NOMO-1 (cell line): Measurements from ENCODE around the gene GATA2.

Experiments
- DNase-seq, 2 experiments: peaks; one replicate each; lab custom pipeline; 2025; ENCODE audit not compliant: unreplicated experiment in 2 of 2; lab: John Stamatoyannopoulos, UW

GATA2 gene

DNA sequence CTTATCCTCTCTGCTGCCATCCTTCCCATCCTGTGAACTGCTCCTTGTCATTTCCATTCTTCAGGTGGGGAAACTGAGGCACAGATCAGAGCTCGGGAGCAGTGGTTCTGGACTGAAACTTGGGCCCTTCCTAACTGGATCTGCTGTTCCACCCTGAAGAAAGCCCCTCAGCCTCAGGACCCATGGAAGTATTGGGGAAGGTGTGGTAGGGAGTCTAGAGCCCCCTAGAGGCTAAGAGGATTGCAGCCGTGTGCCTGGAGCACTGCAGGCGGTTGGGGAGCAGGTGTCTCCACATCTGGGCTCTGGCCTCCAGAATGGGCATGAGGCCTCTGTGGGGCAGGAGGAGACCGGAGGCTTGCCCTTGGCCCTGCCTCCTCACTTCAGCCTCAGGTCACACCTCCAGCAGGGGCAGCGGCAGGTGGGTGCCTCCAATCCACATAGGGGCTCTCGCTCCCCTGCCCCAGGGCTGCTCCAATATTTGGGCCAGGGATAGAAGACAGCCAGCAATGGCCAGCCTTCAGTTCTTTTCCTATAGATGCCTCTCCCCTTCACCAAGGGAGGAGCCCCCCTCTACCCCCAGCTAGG is 54.4 kb downstream of the GATA2 start:
- DNase-seq, result no peak

DNA sequence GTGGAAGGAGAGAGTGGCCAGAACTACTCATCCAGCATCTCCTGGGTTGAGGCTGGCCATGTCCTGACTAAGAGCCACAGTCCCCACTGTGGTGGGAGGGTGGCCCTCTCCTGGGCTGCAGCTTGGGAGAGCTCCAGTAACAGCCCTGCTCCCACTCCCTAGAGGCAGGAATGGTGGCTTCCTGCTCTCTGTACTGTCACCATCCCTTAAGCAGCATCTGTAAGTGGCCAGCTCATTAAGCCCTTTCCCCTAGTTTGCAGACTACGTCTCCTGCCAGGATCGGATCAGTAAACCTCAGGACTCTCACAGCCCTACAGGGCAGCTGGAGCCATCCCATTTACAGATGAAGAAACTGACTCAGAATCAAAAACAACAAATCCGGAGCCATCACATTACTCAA is 56.8 kb downstream of the GATA2 start:
- no peak for DNase-seq

DNA sequence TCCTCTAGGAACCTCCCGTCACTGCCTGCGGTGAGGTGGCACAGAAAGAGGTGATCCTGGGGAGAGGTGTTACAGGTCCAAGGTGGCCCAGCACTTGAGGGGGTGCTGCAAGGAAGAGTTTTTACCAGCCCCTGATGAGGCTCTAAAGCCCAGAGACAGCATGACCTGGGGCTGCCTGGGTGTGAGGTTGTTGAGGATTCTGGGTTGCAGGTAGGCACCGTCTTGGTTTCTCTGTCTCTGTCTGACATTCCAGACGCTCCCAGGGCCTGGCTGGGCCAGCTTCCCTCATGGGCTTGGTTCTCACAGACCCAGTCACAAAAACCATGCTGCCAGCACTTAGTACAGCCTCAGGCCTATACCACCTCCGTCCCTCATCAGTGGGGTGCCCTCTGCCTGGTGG is 57.4 kb downstream of the GATA2 start:
- DNase-seq, result no peak

DNA sequence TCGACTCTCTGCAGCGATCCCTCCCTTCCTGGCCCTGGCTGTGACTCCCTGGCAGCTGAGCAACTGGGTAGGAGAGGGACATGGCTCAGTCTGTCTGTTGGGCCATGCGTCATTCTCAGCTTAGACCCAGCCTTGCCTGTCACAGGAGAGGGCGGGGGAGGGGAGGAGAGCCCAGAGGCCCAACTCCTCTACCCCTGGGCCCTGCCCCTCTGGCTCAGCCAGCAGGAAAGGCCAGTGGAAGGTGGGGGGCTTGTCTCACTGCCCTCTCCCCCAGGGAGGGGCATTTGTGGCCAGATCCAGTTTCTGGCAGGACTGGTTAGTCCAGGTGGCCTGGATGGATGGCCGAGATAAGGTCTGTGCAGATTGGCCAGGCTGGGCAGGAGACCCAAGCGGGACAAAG is 57.9 kb downstream of the GATA2 start:
- no peak for DNase-seq

DNA sequence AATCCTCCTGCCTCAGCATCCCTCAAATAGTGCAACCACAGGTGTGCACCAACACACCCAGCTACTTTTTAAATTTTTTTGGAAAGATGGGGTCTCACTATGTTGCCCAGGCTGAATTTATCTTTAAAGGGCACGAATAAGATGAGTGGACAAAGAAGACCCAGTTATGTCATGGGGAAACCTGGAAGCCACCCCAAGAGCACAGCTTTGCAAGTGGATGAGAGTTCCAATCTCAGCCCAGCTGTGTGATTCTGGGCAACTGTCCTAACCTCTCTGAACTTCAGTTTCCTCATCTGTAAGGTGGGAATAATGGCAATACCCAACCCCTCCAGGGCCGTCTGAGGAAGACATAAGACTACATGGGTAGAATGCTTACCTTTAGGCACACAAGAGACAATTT is 58.5 kb downstream of the GATA2 start:
- DNase-seq, result no peak

DNA sequence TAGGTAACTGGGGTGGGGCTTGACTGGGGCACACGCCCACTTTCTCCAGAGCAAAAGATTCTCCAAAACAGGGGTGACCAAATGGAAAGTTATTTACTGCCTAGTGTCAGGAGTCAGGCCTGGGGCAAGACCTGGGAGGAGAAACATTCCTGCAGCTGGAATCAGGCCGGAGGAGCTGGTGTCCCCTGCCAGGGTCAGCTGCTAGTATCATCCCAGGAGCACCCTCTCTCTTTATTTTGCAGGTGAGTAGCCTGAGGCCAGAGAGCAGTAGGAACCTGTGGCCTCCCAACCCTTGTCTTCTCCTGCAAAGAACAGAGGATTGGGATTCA is 59.2 kb downstream of the GATA2 start:
- no peak for DNase-seq

DNA sequence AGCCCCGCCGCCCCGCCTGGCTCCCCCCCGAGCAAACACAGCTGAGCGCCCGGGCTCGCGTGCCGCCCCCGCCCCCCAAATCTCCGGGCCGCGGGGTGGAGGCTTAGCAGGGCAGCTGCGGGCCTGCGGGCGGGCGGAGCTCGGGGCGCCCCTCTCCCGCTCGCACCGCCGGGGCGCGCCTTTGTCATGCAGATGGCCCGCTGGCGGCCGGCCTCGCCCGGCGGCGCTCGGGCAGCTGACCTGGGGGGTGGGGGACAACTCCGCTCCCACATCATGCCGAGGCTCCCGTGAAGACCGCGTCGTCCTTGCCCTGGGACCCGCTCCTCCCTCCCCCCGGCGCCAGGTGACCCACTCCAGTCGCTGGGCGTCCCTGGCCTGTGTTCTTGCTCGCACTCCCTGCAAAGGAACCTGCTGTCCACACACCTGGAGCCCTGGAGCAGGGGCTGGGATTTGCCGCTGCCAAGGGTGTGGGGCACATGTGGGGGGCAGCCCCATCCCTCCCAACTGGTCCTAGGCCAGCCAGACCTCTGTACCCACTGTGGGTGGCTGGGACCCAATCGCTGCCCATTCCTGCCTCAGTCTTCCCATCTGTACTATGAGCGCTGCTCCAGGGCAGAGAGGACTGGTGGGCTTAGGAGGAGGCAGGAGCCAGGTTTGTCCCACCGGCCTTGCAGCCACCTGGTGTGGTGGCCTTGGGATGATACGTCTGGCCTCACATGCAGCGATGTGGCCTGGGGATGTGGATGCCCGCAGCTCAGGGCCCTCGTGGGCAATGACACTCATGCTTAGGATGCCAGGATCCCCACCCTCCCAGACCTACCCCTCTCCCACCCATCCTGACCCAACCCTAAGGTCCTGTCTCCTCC is 59.8 kb downstream of the GATA2 start:
- no peak for DNase-seq

DNA sequence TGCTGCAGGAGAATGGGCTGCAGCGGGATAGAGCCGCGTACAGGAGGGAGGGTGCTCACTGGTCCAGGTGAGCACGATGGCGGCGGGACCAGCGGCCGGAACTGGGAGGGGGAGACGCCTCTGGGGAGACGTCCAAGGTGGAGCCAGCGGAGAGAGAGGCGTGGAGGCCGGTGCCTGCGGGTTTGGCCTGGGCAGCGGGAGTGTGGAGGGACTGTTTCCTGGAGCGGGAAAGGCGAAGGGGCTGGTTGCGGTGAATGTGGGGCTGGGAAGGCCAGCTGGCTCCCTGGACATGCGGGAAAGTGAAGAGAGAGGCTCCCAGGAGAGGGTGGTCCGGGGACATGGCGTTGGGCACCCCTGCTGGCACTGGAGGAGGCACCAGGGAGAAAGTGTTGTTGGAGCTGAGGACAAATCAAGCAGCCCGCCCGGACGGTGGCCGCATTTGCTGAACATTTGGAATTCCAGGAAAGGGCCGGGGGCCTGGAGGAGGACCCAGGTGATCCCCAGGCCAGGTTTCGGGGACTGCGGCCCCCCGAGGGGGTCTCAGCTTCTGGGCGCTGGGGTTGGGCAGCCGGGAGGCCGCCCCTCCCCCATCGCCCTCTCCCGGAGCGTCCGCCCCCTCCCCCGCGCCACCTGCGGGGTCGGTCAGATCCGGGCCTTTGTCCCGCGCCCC is 60.6 kb downstream of the GATA2 start:
- no peak for DNase-seq

DNA sequence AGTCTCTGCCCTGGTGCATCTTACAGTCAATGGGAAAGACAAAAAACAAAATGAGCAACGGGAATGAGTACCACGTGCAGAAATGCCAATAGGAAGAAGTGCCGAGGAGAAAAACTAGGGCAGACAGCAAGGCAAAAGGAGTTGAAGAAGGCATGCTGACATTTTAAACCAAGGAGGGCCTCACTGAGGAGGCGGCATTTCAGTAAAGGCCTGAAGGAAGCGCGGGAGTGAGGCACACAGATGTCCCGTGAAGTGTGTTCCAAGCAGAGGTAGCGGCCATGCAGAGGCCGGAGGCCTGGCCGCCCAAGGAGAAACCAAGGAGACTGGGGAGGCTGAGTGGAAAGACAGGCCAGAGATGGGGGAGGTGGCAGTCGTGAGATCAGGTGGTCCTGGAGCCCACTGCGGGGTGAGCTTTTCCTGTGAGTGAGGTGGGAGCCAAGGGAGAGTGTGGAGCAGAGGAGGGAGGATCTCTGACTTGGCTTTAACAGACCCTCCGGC is 61.1 kb downstream of the GATA2 start:
- no peak for DNase-seq

DNA sequence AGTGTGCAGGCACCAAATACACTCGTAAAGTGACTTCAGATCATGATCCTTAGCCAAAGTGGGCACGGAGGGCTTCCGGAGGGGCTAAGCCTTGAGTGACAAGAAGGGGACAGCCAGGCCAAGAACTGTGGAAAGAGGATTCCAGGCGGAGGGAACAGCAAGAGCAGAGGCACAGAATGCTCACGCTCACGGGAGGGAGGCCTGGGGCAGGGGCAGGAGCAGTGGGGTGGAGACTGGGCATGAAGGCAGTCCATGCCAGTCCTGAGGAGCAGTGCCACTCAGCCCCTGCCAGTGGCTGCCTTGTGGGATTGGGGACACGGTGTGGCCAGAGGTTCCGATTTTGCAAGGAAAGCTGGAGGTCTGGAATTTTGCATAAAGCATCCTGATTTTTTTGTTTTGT is 62.3 kb downstream of the GATA2 start:
- DNase-seq, result no peak

DNA sequence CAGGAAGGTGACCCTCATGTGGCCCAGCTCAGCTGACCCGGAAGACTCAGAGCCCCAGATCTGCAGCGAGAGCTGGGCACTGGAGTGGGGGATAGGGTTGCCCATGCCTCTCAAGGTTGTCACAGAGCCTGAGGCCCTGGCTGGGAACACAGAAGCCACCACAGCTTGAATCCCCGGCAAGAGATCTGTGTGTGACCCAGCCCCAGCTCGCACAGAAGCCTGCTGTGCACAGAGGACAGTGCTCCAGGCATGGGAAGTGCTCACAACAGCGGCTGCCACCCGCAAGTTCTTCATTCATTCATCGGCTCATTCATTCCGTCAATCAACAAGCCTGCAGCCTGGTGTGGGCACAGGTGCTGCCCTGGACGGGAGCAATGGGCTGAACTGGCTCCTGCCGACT is 62.7 kb downstream of the GATA2 start:
- no peak for DNase-seq

DNA sequence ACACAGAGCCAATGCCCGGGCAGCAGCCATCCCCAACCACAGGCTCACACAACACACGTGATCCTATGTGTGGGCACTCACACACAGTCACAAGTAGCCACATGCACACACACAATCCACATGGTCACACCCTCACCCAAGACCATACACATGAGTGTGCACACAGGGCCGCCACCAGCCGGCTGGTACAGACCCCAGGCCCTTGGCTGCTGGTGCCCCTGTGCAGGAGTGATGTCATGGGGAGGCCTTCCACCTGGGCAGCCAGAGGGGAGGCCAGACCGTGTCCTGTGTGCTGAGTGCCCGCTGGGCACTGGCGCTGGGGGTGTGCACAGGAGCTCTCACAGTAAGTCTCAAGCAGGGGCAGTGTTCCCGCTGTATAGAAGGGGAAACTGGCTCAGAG is 63.2 kb downstream of the GATA2 start:
- DNase-seq, result no peak
